ENCODE measurements around the gene GUCA2A.

DNA sequence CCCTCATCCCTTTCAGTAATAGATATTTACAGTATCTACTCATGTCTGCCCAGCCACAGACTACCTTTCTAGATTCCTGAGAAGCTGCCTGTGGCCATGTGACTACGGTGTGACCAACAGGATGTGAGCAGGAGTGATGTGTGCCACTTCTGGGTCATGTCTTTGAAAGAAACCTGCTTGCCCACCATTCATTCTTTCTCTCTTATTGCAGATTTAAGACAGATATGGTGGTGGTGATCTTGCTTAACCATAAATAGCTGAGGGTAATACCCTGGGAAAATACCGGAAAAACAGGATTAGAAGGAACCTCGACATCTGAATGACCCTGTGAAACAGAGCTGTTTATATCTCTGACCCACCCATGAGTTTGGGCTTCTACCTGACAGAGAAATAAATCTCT is 41.6 kb upstream of the GUCA2A start:
- TF ChIP-seq CTCF (conservative IDR thresholded peaks at IDR 0.05 in 1 of 2, IDR thresholded peaks at IDR 0.05 in 1 of 2; ENCODE audit: extremely low read depth in 1 of 2, insufficient read depth in 1 of 2, low read depth in 1 of 2, low read length in 2 of 2), result no peak
- TF ChIP-seq EZH2 (IDR thresholded peaks at IDR 0.05; ENCODE audit: borderline replicate concordance, low read length), result no peak
